ENCODE results near the gene WFIKKN2. TPM values are rescaled to one million over a fixed set of nuclear protein-coding genes. Genes with fewer than 3 reads are reported as not detected.
A peak's percentile ranks its signal among the peaks of the same experiment; 100 is the strongest.

The WFIKKN2 gene
- total and polyA plus RNA-seq, 2 of the 13 experiments (the other 11 are each of a cell fraction or from before 2014, with no cell fraction given): not detected

GRCh38 chr17:50853015-50853615 lies 17.7 kb downstream of the WFIKKN2 start (continued):
- peak; percentile 51 for TF ChIP-seq ZNF781 (CRISPR knock-in tag; IDR thresholded peaks at IDR 0.05; ENCODE audit: borderline replicate concordance, not compliant biosample characterization)
- peak; percentile 43; the same call in 1 of the 2 replicates for TF ChIP-seq ZNF331 (CRISPR knock-in tag; IDR thresholded peaks at IDR 0.05)
- no peak for TF ChIP-seq JDP2 (CRISPR knock-in tag; IDR thresholded peaks at IDR 0.05; ENCODE audit: borderline replicate concordance)
- peak; percentile 91 for TF ChIP-seq ZNF629 (CRISPR knock-in tag; conservative IDR thresholded peaks at IDR 0.05)
- TF ChIP-seq TIGD3 (CRISPR knock-in tag; IDR thresholded peaks at IDR 0.05; ENCODE audit: borderline replicate concordance): no peak
- 0 out of 2 replicates have a peak, but pooled peaks have one; percentile 2 for TF ChIP-seq ZNF317 (CRISPR knock-in tag; IDR thresholded peaks at IDR 0.05)
- TF ChIP-seq ZNF709 (CRISPR knock-in tag; IDR thresholded peaks at IDR 0.05): no peak
- TF ChIP-seq KAT8 (CRISPR knock-in tag; IDR thresholded peaks at IDR 0.05): peak; percentile 63
- TF ChIP-seq ZMYM4 (CRISPR knock-in tag; IDR thresholded peaks at IDR 0.05): peak; percentile 47; the same call in 1 of the 2 replicates
- no peak for TF ChIP-seq HBP1 (CRISPR knock-in tag; IDR thresholded peaks at IDR 0.05; ENCODE audit: low read depth)
- no peak for TF ChIP-seq PHF8 (CRISPR knock-in tag; IDR thresholded peaks at IDR 0.05)
- TF ChIP-seq KLF11 (CRISPR knock-in tag; IDR thresholded peaks at IDR 0.05): no peak
- TF ChIP-seq USF2 (IDR thresholded peaks at IDR 0.05; ENCODE audit: low read depth, low read length): no peak
- no peak for TF ChIP-seq USF2 (CRISPR knock-in tag; IDR thresholded peaks at IDR 0.05; ENCODE audit: borderline replicate concordance)
- peak; percentile 83; the same call in 1 of the 2 replicates for TF ChIP-seq SMYD3 (CRISPR knock-in tag; IDR thresholded peaks at IDR 0.05)
- TF ChIP-seq ZBED4 (CRISPR knock-in tag; IDR thresholded peaks at IDR 0.05; ENCODE audit: borderline replicate concordance): peak; percentile 25; the same call in 1 of the 2 replicates
- no peak for TF ChIP-seq HES4 (CRISPR knock-in tag; IDR thresholded peaks at IDR 0.05; ENCODE audit: borderline replicate concordance)
- no peak for TF ChIP-seq ZNF468 (CRISPR knock-in tag; IDR thresholded peaks at IDR 0.05)
- TF ChIP-seq ZNF251 (CRISPR knock-in tag; IDR thresholded peaks at IDR 0.05): no peak
- TF ChIP-seq NR2C2 (CRISPR knock-in tag; IDR thresholded peaks at IDR 0.05; ENCODE audit: borderline replicate concordance): peak; percentile 59
- TF ChIP-seq RCOR2 (CRISPR knock-in tag; IDR thresholded peaks at IDR 0.05): peak; percentile 86
- TF ChIP-seq DPF2 (CRISPR knock-in tag; IDR thresholded peaks at IDR 0.05; ENCODE audit: borderline replicate concordance, low read depth): 0 out of 2 replicates have a peak, but pooled peaks have one; percentile 34
